Fibroblast of mammary gland (primary cell): Measurements from ENCODE around the gene GLIPR2.

Experiments
- DNase-seq: peaks from one replicate; pipeline ENCODE4 v3.0.0-alpha.2; 2010; ENCODE audit warnings: low read depth
- H3K4me3 ChIP-seq: 2 replicates; pipeline ENCODE4 v1.5.1; 2011; ENCODE audit warnings: low read depth, mild to moderate bottlenecking, low read length, moderate library complexity; ENCODE audit not compliant: control insufficient read depth
- TF ChIP-seq, protein P1 (sequence below): conservative IDR thresholded peaks from 2 replicates; pipeline ENCODE4 v1.5.1; 2011; ENCODE audit warnings: low read depth, low read length, inconsistent platforms; ENCODE audit not compliant: control insufficient read depth, insufficient read depth

Gene GLIPR2

DNA sequence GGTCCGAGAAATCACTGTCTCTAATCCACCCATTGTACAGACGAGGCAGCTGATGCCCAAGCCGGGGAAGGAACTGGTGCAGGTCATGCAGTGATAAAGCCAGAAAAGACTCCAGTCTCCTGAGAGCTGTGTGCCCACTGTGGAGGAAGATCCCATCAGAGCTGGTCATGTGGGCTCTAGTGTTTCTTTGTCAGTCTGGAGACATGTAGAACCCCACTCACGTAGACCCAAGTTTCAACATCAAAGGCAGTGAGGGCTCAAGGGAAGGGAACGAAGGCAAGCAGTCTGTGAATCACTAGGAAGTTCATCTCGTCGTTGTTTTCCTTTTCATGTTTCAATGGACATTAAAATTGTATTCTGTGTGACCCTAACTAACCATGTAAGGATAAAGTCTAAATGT, 14.6 kb upstream of the GLIPR2 start:
- DNase-seq, result no peak
- no peak overlapping the region for H3K4me3 ChIP-seq
- TF ChIP-seq, protein P1, sequence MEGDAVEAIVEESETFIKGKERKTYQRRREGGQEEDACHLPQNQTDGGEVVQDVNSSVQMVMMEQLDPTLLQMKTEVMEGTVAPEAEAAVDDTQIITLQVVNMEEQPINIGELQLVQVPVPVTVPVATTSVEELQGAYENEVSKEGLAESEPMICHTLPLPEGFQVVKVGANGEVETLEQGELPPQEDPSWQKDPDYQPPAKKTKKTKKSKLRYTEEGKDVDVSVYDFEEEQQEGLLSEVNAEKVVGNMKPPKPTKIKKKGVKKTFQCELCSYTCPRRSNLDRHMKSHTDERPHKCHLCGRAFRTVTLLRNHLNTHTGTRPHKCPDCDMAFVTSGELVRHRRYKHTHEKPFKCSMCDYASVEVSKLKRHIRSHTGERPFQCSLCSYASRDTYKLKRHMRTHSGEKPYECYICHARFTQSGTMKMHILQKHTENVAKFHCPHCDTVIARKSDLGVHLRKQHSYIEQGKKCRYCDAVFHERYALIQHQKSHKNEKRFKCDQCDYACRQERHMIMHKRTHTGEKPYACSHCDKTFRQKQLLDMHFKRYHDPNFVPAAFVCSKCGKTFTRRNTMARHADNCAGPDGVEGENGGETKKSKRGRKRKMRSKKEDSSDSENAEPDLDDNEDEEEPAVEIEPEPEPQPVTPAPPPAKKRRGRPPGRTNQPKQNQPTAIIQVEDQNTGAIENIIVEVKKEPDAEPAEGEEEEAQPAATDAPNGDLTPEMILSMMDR, result no peak

DNA sequence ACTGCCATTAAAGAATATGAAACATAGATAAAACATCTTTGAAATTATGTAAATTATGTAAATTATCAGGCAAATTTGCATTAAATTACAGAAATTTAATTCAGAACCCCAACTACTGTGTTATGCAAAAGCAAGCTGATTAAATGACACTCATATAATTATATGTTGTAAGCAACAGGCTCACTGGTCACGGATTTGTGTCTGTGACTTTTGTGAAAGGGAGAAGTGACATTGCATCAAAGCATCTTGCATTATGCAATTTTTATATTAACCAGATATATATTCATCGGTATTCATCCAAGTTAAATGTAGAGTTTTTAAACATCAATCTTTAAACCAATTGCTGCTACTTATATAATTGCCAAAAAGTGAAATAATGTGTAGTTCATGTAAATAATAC, 13.0 kb upstream of the GLIPR2 start:
- H3K4me3 ChIP-seq, result no peak overlapping the region
- TF ChIP-seq, protein P1, result no peak
- no peak for DNase-seq

DNA sequence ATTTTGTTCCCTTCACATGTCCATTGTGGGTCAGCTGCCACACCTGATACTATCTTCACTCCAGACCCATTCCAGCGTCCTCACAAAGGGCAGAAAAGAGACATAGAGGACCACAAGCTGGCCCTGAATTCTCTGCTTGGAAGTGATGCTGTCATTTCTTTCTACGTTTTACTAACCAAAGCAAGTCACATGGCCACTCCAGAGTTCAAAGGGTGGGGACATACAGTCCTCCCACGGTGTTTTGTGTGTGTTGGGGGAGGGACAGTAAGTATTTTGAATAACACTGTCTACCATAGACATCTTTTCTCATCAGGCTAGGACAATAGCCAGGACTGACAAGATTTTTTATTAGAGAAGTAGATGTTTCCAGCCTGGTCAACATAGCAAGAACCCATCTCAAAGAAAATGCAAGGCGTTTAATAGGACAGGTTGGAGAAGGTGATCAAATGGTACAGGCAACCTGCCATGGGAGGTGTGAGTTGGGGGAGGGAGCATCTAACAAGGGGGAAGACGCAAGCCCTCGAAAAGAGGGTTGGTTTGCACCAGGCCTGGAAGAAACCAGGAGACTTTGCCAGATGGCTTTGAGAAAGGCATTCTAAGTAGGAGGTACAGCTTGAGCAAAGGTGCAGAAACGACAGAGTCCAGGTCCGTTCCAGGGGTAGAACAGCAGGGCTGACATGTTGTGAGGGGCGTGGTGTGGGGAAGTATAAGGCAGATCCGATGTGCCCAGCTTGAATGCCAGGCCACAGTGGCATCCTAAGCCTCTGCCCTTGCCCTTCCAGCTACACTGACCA, 11.3 kb upstream of the GLIPR2 start:
- TF ChIP-seq, protein P1, result no peak
- no peak for DNase-seq
- no peak overlapping the region for H3K4me3 ChIP-seq

DNA sequence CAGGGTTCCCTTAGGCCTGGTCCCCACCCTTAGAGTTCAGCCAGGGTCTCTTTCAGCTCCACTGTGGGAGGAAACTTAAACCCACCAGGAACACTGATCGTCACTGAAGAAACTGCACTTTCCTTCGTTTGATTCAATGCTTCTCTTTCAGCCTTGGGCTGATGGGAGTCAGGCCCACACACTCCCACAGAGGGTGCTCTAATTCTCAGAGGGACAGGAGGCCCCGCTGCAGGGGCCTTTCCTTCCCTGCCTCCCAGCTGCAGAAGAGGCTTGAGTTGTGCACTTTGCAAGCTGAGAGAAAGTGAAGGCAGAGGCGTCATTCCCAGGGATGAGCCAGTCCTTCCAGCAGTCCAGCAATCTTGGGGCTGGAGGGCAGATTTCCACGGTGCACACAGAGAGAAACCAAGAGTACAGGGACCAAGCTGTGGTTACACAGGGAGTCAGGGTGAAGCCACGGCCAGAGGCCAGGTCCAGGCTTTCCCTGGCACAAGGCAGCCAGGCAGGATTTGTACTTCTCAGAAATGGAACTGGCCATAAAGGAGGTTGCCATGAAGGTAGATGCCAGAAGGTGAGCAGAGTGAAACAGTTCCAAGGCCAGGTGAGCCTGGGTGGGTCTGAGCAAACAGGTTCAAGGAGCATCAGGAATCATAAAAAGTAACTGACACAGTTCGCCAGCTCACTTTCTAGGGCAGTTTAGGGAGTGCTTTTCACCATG, 10.4 kb upstream of the GLIPR2 start:
- TF ChIP-seq, protein P1, result no peak
- DNase-seq, result no peak
- no peak overlapping the region for H3K4me3 ChIP-seq

DNA sequence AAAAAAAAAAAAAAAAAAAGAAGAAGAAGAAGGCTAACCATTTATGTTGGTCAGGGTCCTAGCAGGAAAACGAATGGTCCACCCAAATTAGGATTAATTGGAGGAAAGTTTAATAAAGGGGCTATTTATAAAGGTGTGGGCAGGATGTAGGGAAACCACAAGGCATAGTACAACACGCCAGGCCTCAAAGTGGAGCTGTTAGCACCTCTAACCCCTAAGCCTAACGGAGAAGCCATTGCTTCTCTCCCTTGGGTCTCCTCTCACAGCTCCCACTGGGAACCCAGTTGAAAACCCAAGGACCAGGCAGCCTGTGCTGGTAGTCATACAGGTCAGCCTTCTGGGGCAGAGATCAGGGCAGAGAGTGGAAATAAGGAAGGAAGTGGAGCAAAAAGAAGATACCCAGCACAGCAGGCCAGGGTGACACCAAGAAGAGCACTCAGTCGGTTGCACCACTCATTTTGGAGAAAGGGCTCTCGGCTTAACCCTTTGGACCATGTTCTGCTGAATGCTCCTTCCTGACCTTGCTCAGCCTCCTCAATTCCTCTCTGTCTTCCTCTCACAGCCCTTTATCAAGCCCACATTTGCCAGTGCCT, 8.8 kb upstream of the GLIPR2 start:
- DNase-seq, result no peak
- TF ChIP-seq, protein P1, result no peak
- no peak overlapping the region for H3K4me3 ChIP-seq

DNA sequence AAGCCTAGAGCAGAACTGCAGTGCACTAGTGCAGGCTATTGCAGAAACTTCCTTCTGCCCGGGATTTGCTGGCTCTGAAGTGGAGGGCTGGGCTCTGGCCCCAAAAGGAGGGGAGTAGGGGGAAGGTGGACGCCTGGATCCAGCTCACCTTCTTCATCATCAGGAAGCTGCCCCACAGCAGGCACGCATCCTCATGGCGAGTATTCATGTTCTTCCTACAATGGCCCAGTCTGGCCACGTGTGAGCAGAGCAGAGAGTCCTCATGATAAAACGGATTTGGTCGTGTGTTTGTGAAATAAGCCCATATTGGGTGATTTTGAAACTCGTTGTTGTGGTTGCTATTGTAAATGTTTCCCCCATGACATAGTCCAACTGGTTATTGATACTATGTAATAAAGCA, 8.2 kb upstream of the GLIPR2 start:
- TF ChIP-seq, protein P1, result no peak
- H3K4me3 ChIP-seq, result no peak overlapping the region
- no peak for DNase-seq
